ENCODE results near the gene FCHO1.

GRCh38 chr19:17747205-17748098 is 3.8 kb upstream of the FCHO1 start:
- no peak for TF ChIP-seq GATA2 (IDR thresholded peaks at IDR 0.05; ENCODE audit: low read depth, low read length)
- TF ChIP-seq GATA3 (IDR thresholded peaks at IDR 0.05; ENCODE audit: low read depth, low read length), result no peak

Data from SH-SY5Y (cell line).